Stimulated activated CD8-positive, alpha-beta memory T cell treated with anti-CD3 and anti-CD28 coated beads, Interleukin-15, amount 100 ng/mL, for 4 hours (primary cell): ENCODE results near the gene POPDC3.
"Not testable (repeated sequence)": the region's sequence is repeated elsewhere in the genome, so short reads cannot be mapped to it uniquely, and the experiment has no call there.

Experiments
- DNase-seq, 2 donors: peaks; one replicate each; pipeline ENCODE4 v3.0.0-alpha.2; 2020; ENCODE audit warnings: low read depth in 2 of 2

POPDC3 gene

DNA sequence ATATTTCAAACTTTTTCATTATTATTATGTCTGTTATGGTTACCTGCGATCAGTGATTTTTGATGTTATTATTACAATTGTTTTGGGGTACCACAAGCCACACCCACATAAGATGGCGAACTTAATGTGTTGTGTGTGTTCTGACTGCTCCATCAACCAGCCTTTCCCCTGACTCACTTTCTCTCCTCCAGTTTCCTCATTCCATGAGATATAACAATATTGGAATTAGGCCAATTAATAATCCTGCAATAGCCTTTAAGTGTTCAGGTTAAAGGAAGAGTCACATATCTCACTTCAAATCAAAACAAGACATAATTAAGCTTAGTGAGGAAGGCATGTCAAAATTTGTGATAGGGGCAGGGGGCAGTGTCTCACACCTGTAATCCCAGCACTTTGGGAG, 16.3 kb upstream of the POPDC3 start:
- no peak for DNase-seq

DNA sequence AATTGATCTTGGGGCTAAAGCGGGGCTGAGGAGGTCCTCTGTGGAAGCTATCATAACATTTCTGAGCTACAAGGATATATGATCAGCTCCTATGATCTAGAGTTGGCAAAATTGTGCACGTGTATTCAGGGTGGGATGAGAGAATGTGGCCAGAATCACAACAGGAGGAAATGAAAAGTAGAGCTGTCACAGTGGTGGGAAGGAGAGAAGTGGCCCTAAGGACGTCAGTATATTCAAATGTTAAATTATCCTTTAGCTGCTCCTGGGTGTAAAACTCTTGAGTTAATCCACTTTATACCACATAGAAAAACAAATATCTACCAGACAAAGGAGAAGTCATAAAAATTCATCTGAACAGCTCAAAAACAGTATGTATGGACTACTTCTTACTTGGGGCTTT, 14.8 kb upstream of the POPDC3 start:
- DNase-seq: no peak

DNA sequence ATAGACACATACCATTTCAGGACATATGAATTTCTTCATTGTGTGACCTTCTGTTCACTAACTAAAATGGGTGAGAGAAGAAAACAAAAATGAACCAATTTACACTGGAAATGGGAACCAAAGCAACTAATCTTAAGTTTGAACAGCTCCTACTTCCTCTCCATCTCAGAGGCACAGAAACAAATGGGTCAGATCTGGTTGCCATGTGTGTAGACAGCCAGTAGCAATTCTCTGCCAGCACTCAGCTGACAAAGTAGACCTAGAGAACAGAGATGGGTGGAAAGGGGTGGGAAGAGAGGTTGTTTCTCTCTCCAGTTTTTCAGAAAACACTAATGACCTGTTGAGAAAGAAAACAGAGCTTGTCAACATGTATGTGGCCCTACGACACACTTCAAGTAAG, 14.3 kb upstream of the POPDC3 start:
- no peak for DNase-seq

DNA sequence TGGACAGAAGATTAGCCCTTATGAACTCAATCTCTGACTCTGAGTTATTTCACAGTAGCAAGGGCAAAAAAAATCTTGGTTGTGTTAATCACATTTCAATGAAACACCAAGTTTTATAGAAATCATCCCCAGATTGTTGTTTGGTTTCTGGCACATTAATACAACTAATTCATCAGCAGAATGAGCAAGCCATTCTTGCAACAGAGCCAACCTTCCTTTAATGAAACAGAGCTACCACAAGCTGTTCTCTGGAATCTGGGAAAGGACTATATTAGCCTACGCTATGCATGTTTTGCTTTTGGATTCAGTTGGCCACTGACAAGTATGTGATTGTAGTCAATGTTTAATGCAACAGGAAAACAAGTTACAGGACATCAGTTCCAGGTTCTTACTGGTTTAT, 13.8 kb upstream of the POPDC3 start:
- DNase-seq: no peak

GRCh38 chr6:105192707-105193465, 13.1 kb upstream of the POPDC3 start:
- no peak for DNase-seq

- DNase-seq: no peak
Observed at GRCh38 chr6:105191351-105191750, 11.5 kb upstream of the POPDC3 start.

GRCh38 chr6:105189026-105189820, 9.4 kb upstream of the POPDC3 start:
- DNase-seq: no peak

DNA sequence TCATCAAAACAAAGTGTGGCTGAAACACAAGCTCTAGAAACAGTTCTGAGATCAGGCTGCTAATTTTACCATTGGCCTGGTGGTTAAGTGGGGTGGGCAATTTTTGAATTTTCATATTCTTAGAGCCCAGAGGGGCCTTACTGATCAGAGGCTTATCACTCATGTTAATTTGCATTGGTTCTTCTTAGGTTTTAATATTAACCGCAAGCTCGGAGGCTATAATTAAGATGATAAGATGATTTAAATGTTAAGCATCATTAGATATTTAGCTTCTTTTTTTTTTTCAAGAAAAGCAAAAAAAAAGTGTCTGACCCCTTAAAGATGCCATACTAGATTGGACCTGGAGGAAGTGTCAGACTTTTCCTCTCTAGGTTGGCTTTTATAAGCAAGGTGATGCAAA, 8.4 kb upstream of the POPDC3 start:
- DNase-seq: no peak

- DNase-seq: no peak
Observed at GRCh38 chr6:105186576-105186975, 6.8 kb upstream of the POPDC3 start.

DNA sequence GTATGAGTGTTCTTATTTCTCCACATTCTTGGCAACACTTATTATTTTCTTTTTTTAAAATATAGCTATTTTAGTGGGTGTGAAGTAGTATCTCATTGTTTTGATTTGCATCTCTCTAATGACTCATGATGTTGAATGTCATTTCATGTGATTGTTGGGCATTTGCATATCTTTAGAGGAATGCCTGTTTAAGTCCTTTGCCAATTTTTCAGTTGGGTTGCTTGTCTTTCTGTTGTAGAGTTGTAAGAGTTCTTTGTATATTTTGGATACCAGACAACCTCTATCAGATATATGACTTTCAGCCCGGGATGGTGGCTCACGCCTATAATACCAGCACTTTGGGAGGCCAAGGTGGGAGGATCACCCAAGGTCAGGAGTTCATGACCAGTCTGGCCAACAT, 5.1 kb upstream of the POPDC3 start:
- no peak for DNase-seq

DNA sequence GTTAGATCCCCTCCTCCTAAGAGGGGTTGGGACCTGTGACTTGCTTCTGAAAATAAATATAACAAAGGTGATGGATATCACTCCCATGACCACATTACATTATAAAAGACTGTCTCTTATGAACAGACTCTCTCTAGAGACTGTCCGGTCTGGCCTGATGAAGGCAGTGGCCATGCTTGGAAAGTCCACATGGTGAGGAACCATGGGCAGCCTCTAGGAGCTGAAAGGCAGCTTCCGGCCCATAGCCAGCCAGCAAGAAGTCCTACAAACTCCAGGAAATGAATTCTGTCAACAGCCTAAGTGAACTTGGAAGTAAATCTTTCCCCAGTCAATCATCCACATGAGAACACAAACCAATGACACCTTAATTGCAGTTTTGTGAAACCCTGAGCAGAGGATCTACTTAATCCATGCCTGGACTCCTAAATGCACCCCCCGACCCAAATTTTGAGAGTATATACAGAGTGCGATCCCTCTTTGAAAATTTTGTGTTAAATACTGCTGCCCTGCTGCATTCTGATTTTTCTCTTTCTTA, 2.2 kb upstream of the POPDC3 start:
- DNase-seq: no peak

DNA sequence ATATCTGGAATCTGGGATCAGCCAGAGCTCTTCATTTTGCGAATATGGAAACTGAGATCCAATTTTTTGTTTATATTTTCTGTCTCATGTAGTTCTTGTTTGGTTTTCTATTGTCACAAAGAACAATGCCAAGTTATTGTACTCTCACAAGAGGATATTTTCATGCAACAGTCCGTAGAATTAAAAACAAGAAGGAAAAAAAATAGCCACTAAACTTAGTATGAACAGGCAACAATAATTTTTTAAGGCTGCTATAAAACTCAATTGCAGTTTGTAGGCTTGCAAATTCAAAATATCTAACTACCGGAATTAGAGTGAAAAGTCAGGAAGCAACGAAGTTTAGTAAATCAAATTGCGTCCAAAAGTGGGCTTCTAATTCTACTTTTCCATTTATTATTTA, 1.2 kb downstream of the POPDC3 start:
- DNase-seq: no peak

DNA sequence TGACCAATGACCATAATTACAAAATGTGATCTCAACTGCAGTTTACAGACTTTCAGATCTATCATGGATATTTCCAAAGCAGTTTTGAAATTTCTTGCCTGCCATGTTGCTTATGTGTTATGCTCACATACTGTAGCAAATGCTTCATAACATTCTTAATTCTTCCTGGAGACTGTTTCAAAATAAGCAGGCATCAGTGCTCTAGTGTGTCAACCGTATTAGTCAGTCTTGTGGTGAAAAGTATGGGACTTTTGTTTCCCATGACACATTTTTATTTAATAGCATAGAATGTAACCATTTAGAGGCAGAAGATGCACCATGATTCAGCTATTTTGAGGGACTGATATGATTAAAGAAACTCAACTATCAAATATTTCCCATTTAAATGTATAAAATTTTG, 1.7 kb downstream of the POPDC3 start:
- DNase-seq: no peak

GRCh38 chr6:105177556-105177955, 2.3 kb downstream of the POPDC3 start:
- no peak for DNase-seq

DNA sequence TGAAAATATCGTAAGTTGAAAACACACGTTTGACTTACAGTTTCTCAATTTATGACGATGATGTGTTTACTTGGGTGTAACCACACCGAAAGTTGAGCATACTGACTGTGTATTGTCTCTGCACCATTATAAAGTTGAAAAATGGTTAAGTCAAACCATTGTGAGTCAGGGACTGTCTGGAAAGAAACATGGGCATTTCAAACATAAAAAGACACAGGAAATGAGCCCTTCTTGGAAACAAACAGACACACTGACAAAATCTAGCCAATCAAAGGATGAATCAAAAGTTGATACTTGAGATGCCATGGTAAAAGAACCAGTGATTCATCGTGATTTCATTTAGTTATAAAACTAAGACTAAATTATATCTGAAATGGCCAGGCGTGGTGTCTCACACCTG, 5.3 kb downstream of the POPDC3 start:
- no peak for DNase-seq

DNA sequence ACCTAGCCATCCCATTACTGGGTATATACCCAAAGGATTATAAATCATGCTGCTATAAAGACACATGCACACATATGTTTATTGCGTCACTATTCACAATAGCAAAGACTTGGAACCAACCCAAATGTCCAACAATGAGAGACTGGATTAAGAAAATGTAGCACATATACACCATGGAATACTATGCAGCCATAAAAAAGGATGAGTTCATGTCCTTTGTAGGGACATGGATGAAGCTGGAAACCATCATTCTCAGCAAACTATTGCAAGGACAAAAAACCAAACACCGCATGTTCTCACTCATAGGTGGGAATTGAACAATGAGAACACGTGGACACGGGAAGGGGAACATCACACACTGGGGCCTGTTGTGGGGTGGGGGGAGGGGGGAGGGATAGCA, 7.3 kb downstream of the POPDC3 start:
- DNase-seq: not testable (repeated sequence)

DNA sequence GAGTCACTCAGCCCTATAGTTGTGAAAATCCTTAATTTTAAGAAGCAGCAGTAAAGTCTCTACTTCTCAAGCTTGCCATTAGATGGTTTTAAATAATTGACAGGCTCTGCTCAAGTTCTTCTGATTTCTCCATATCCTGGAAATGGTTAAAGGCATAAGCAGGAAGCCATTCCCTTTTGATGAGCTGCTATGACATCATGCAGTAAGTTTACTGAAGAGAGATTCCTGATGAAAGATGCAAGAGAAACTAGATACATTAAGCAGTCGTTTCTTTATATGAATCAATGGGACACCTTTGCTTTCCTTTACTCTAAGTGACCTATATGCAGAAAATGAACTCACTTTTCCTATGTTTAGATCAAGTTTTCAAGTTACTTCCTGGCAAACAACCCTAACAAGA, 9.8 kb downstream of the POPDC3 start:
- no peak for DNase-seq

DNA sequence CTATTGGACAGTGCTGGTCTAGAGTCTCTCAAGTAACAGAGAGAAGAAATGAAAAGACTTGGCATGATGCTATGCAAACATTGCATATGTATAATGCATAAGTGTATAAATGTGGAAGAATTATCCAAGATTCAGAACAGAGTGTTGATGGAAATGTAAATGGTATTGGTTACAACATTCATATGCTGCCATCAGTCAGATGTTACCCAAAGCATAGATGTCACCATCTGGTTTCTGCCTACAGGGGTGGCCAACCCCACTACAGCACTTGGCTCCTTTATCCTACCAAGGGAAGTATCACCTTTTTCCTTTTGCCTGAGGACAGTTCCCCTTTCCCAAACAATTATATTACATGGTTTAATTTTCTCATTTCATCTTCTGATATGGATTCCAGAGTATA, 11.9 kb downstream of the POPDC3 start:
- no peak for DNase-seq

DNA sequence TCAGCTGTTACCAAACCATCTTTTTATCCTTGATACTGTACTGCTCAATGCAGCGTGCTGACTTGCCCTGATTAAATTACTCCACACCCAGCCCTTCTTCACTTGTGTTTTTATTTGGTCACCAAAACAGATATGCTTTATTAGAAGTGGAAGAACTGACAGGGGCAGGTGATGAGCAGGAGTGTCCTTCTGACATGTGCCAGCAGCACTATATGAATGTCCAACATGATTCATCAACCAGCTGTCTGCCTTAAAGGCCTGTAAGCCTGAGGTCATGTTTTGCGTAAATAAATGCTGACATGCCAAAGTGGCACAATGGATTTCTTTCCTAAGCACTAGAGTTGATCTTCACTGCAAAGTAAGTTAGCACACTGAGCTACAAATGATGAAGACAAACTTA, 15.4 kb downstream of the POPDC3 start:
- DNase-seq: no peak

DNA sequence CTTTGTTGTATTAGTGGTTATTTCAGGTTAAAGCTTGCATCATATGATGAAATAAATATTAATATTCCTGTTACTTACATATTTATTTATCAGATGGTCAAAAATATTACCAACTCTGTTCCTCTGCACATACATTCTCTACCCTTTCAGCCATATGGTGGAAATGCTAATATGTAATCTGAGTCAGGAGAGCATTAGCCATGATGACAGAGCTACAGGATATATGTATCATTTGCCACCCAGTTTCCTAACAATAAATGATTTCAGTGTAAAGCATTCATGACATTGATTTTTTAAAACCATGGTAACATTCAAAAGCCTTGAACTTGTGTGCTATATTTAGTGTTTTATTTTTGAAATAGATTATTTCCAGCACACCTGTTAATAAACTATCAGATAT, 16.6 kb downstream of the POPDC3 start:
- no peak for DNase-seq

DNA sequence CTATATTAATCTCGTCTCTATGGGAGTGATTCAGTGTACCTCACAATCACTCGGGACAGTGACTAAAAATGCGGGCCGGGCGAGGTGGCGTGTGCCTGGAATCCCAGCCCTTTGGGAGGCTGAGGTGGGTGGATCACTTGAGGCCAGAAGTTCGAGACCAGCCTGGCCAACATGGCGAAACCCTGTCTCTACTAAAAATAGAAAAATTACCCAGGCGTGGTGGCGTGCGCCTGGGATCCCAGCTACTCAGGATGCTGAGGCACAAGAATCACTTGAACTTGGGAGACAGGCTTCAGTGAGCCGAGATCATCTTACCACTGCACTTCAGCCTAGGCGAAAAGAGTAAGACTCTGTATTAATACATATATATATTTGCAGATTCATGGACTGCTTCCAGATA, 17.4 kb downstream of the POPDC3 start:
- DNase-seq: no peak

- no peak for DNase-seq
Observed at GRCh38 chr6:105161421-105161820, 18.4 kb downstream of the POPDC3 start.

GRCh38 chr6:105153676-105154075, 26.1 kb downstream of the POPDC3 start:
- no peak for DNase-seq
